IPS-NIHi11 (cell line): ENCODE data around the gene BIRC6.
"Not testable (repeated sequence)": the region's sequence is repeated elsewhere in the genome, so short reads cannot be mapped to it uniquely, and the experiment has no call there.

ENCODE experiments used
- DNase-seq: peaks from one replicate; pipeline ENCODE4 v3.0.0; 2012; ENCODE audit warnings: mixed read lengths, low spot score

The BIRC6 gene

GRCh38 chr2:32514946-32515345 lies 158.1 kb downstream of the BIRC6 start:
- no peak for DNase-seq

GRCh38 chr2:32516567-32516966 lies 159.7 kb downstream of the BIRC6 start:
- no peak for DNase-seq

GRCh38 chr2:32522770-32523169 lies 165.9 kb downstream of the BIRC6 start:
- DNase-seq, result no peak

GRCh38 chr2:32523686-32524085 lies 166.9 kb downstream of the BIRC6 start:
- DNase-seq, result no peak

- no peak for DNase-seq
These were observed 175.5 kb downstream of the BIRC6 start for GRCh38 chr2:32532341-32532740.

GRCh38 chr2:32532961-32533360 lies 176.1 kb downstream of the BIRC6 start:
- no peak for DNase-seq

GRCh38 chr2:32534831-32535230 lies 178.0 kb downstream of the BIRC6 start:
- DNase-seq, result no peak

GRCh38 chr2:32538735-32539134 lies 181.9 kb downstream of the BIRC6 start:
- DNase-seq, result no peak

- DNase-seq, result not testable (repeated sequence)
These were observed 195.7 kb downstream of the BIRC6 start for GRCh38 chr2:32552483-32552882.

- peak; percentile 34 for DNase-seq
These were observed 197.1 kb downstream of the BIRC6 start for GRCh38 chr2:32553829-32554432.

GRCh38 chr2:32558492-32558891 lies 201.7 kb downstream of the BIRC6 start:
- DNase-seq, result no peak

GRCh38 chr2:32559136-32559535 lies 202.3 kb downstream of the BIRC6 start:
- no peak for DNase-seq

GRCh38 chr2:32562906-32563305 lies 206.1 kb downstream of the BIRC6 start:
- DNase-seq, result no peak

GRCh38 chr2:32564417-32565035 lies 207.7 kb downstream of the BIRC6 start:
- peak; percentile 17 for DNase-seq

GRCh38 chr2:32565902-32566301 lies 209.1 kb downstream of the BIRC6 start:
- DNase-seq, result no peak

GRCh38 chr2:32572030-32572429 lies 215.2 kb downstream of the BIRC6 start:
- DNase-seq, result no peak

GRCh38 chr2:32572737-32573136 lies 215.9 kb downstream of the BIRC6 start:
- DNase-seq, result no peak

- no peak for DNase-seq
These were observed 235.0 kb downstream of the BIRC6 start for GRCh38 chr2:32591669-32592463.

- no peak for DNase-seq
These were observed 237.8 kb downstream of the BIRC6 start for GRCh38 chr2:32594573-32594972.

GRCh38 chr2:32611366-32611765 lies 254.5 kb downstream of the BIRC6 start:
- no peak for DNase-seq

- no peak for DNase-seq
These were observed 254.9 kb downstream of the BIRC6 start for GRCh38 chr2:32611771-32612170.

- no peak for DNase-seq
These were observed 257.3 kb downstream of the BIRC6 start for GRCh38 chr2:32614084-32614483.

GRCh38 chr2:32617599-32618189 lies 260.9 kb downstream of the BIRC6 start:
- no peak for DNase-seq
